Activated CD8-positive, alpha-beta T cell treated with anti-CD3 and anti-CD28 coated beads, Interleukin-2, amount 10 ng/mL, durations not matched to agents 7 days and 5 days (primary cell): Measurements from ENCODE around the gene CARD9. TPM values are rescaled to one million over a fixed set of nuclear protein-coding genes. Genes with fewer than 3 reads are reported as not detected.

ENCODE experiments used
- ATAC-seq: fragments of 150-1000 bp; cut with Tn5 transposase; one replicate; pipeline ENCODE4 v1.10.0; 2021; ENCODE audit warnings: moderate library complexity
- CTCF ChIA-PET: fragments of 350-600 bp; sonication (Branson Sonifier 250); formaldehyde crosslinking; loops from one replicate; lab custom pipeline; 2021; ENCODE audit warnings: antibody characterized with exemption; lab: Charles Lee
- POLR2A ChIA-PET: fragments of 350-600 bp; sonication (Branson Sonifier 250); formaldehyde crosslinking; loops from one replicate; lab custom pipeline; 2021; ENCODE audit warnings: antibody characterized with exemption; lab: Charles Lee
- DNase-seq: peaks from one replicate; pipeline ENCODE4 v3.0.0-alpha.2; 2020
- H3K27ac Mint-ChIP-seq: one replicate; pipeline ENCODE4 v1.8.0; 2021; ENCODE audit warnings: mild to moderate bottlenecking, mixed read lengths
- H3K27me3 Mint-ChIP-seq: one replicate; pipeline ENCODE4 v1.8.0; 2021; ENCODE audit warnings: low read depth, mixed read lengths
- H3K36me3 Mint-ChIP-seq: one replicate; pipeline ENCODE4 v1.8.0; 2021; ENCODE audit warnings: low read depth, mixed read lengths
- H3K4me1 Mint-ChIP-seq: one replicate; pipeline ENCODE4 v1.8.0; 2021; ENCODE audit warnings: low read depth, mixed read lengths
- H3K4me3 Mint-ChIP-seq: one replicate; pipeline ENCODE4 v1.8.0; 2021; ENCODE audit warnings: mild to moderate bottlenecking, mixed read lengths
- H3K9me3 Mint-ChIP-seq: one replicate; pipeline ENCODE4 v1.8.0; 2022; ENCODE audit warnings: mixed read lengths; ENCODE audit not compliant: insufficient read depth
- total RNA-seq, 2 experiments: library from RNA; stranded (reverse); gene quantifications; one replicate each; pipeline ENCODE4 v1.2.3, GENCODE V29; 2021

The CARD9 gene
- total RNA-seq, 2 experiments from 2014 or later, result 1.3 to 1.4 TPM

- H3K4me3 Mint-ChIP-seq, result no peak overlapping the region
- no peaks in the 10 kb centered on the region for H3K4me1 Mint-ChIP-seq
- DNase-seq (no peak), ATAC-seq (no peak)
- H3K36me3 Mint-ChIP-seq, result no peaks in the 10 kb centered on the region
- no peak overlapping the region for H3K27ac Mint-ChIP-seq
- H3K27me3 Mint-ChIP-seq, result no peaks in the 10 kb centered on the region
- H3K9me3 Mint-ChIP-seq, result no peaks in the 10 kb centered on the region
- ChIA-PET CTCF (interaction anchor here (1.2 kb wide), 1 partner anchor 27 kb away, joined by 3 read pairs; no protein-coding TSS in a partner anchor), POLR2A (no interaction called here)
These were observed 37.2 kb downstream of the CARD9 start for GRCh38 chr9:136336156-136336870.

- DNase-seq, result no peak
- ChIA-PET POLR2A (no interaction called here), CTCF (interaction anchor here (1.2 kb wide), 1 partner anchor 27 kb away, joined by 3 read pairs; no protein-coding TSS in a partner anchor)
- no peak for ATAC-seq
- no peak overlapping the region for H3K4me3 Mint-ChIP-seq
- H3K4me1 Mint-ChIP-seq, result no peaks in the 10 kb centered on the region
- no peaks in the 10 kb centered on the region for H3K9me3 Mint-ChIP-seq
- H3K36me3 Mint-ChIP-seq, result no peaks in the 10 kb centered on the region
- H3K27ac Mint-ChIP-seq, result no peak overlapping the region
- H3K27me3 Mint-ChIP-seq, result no peaks in the 10 kb centered on the region
These were observed 37.9 kb downstream of the CARD9 start for GRCh38 chr9:136335296-136336155.

- H3K4me1 Mint-ChIP-seq, result no peaks in the 10 kb centered on the region
- ChIA-PET CTCF (no interaction called here), POLR2A (no interaction called here)
- H3K4me3 Mint-ChIP-seq, result no peak overlapping the region
- no peak overlapping the region for H3K27ac Mint-ChIP-seq
- H3K27me3 Mint-ChIP-seq, result no peaks in the 10 kb centered on the region
- DNase-seq (no peak), ATAC-seq (no peak)
- H3K36me3 Mint-ChIP-seq, result no peaks in the 10 kb centered on the region
- H3K9me3 Mint-ChIP-seq, result no peaks in the 10 kb centered on the region
These were observed 38.9 kb downstream of the CARD9 start for GRCh38 chr9:136334541-136334940.

- POLR2A ChIA-PET, result no interaction called here
- no peaks in the 10 kb centered on the region for H3K36me3 Mint-ChIP-seq
- no peaks in the 10 kb centered on the region for H3K4me1 Mint-ChIP-seq
- DNase-seq, result no peak
- CTCF ChIA-PET, result no interaction called here
- no peak overlapping the region for H3K27ac Mint-ChIP-seq
- no peaks in the 10 kb centered on the region for H3K27me3 Mint-ChIP-seq
- H3K9me3 Mint-ChIP-seq, result no peaks in the 10 kb centered on the region
- H3K4me3 Mint-ChIP-seq, result no peak overlapping the region
- no peak for ATAC-seq
These were observed 40.0 kb downstream of the CARD9 start for GRCh38 chr9:136333486-136333885.

- no peak for DNase-seq
- ChIA-PET CTCF (no interaction called here), POLR2A (no interaction called here)
- no peaks in the 10 kb centered on the region for H3K9me3 Mint-ChIP-seq
- ATAC-seq, result no peak
- H3K4me1 Mint-ChIP-seq, result no peaks in the 10 kb centered on the region
- no peak overlapping the region for H3K27ac Mint-ChIP-seq
- H3K27me3 Mint-ChIP-seq, result no peaks in the 10 kb centered on the region
- no peak overlapping the region for H3K4me3 Mint-ChIP-seq
- no peaks in the 10 kb centered on the region for H3K36me3 Mint-ChIP-seq
These were observed 40.4 kb downstream of the CARD9 start for GRCh38 chr9:136333045-136333444.

DNA sequence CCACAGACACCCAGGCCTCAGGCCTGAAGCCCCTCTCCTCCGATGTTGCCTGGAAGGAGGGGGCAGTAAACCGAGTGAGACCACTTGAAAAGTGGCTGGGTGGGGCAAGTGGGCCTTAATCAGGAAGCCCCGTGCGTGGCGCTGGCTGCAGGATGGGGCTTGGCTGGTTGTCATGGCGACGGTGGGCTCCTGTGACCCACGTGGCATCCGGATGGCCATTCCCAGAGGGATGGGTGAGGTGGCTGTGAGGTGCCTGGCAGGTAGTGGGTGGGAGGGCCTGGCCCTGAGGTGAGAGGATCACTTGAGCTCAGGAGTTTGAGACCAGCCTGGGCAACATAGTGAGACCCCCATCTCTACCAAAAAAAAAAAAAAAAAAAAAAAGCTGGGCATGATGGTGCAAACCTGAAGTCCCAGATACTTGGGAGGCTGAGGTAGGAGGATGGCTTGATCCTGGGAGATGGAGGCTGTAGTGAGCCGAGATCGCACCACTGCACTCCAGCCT, 40.9 kb downstream of the CARD9 start:
- POLR2A ChIA-PET, result no interaction called here
- Mint-ChIP-seq H3K4me1 (no peaks in the 10 kb centered on the region), H3K9me3 (no peaks in the 10 kb centered on the region), H3K27me3 (no peaks in the 10 kb centered on the region), H3K4me3 (no peak overlapping the region), H3K27ac (no peak overlapping the region), H3K36me3 (no peaks in the 10 kb centered on the region)
- CTCF ChIA-PET, result no interaction called here
- ATAC-seq (no peak), DNase-seq (no peak)

GRCh38 chr9:136331556-136332481, 41.6 kb downstream of the CARD9 start:
- Mint-ChIP-seq H3K36me3 (no peaks in the 10 kb centered on the region), H3K4me1 (no peaks in the 10 kb centered on the region), H3K9me3 (no peaks in the 10 kb centered on the region), H3K4me3 (no peak overlapping the region), H3K27ac (no peak overlapping the region), H3K27me3 (peaks cover under 1% of the 10 kb centered on the region)
- no peak for DNase-seq
- CTCF ChIA-PET, result no interaction called here
- ATAC-seq, result no peak
- POLR2A ChIA-PET, result no interaction called here

- ATAC-seq (no peak), DNase-seq (no peak)
- ChIA-PET POLR2A (no interaction called here), CTCF (no interaction called here)
- no peak overlapping the region for H3K27ac Mint-ChIP-seq
- H3K4me3 Mint-ChIP-seq, result no peak overlapping the region
- H3K9me3 Mint-ChIP-seq, result no peaks in the 10 kb centered on the region
- no peaks in the 10 kb centered on the region for H3K36me3 Mint-ChIP-seq
- peaks cover 2% of the 10 kb centered on the region for H3K27me3 Mint-ChIP-seq
- no peaks in the 10 kb centered on the region for H3K4me1 Mint-ChIP-seq
These were observed 42.4 kb downstream of the CARD9 start for GRCh38 chr9:136331030-136331429.

DNA sequence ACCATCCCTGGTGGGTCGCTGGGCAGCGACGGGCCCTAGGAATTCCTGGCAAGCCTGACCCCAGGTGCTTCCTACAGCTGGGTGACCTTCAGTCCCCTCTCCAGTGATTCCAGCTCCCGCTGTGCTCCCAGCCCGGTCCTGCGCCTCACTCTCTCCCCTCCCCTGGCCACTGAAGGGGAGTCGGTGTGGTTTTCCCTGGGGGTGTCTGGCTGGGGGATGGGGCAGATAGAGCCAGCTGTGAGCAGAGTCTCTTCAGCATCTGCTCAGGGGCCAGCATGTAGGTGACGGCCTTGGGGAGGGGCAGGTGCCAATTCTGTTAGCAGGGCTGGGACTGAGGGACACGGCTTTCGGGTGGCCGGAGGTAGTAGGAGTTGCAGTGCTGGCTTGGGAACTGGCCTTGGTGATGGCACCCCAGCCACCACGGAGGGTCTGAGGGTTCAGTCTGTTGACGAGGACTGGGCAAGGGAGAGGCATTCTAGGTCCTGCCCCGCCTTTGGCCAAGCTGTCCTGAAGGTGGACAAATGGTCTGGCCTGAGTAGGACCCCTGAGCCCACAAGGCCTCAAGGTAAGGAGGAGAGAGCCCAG, 43.0 kb downstream of the CARD9 start:
- no peak overlapping the region for H3K4me3 Mint-ChIP-seq
- no peaks in the 10 kb centered on the region for H3K36me3 Mint-ChIP-seq
- POLR2A ChIA-PET, result no interaction called here
- no peaks in the 10 kb centered on the region for H3K9me3 Mint-ChIP-seq
- H3K27ac Mint-ChIP-seq, result no peak overlapping the region
- CTCF ChIA-PET, result no interaction called here
- no peaks in the 10 kb centered on the region for H3K4me1 Mint-ChIP-seq
- H3K27me3 Mint-ChIP-seq, result peaks cover 2% of the 10 kb centered on the region
- DNase-seq (no peak), ATAC-seq (no peak)

GRCh38 chr9:136329636-136330405, 43.6 kb downstream of the CARD9 start:
- ChIA-PET POLR2A (no interaction called here), CTCF (no interaction called here)

DNA sequence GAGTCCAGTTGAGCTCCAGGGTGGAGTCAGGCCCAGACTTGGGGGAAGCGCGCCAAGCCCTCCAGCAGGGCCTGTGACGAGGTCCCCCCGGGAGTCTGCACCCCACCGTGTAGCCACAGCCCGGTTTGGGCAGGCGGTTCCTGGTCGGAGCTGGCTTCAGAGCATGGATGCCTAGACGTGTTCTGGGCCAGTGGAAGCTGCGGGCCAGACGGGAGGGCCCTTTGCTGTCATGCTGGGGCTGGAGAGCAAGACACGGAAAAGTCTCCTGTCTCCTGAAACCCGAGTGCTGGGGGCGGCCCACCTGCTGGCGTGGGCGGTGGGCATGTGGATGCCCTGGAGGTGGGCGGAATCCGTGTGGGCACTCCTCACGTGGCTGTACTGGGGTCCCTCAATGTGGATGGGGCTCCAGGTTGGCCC, 44.2 kb downstream of the CARD9 start:
- POLR2A ChIA-PET, result no interaction called here
- no peak for DNase-seq
- no peak for ATAC-seq
- CTCF ChIA-PET, result no interaction called here
- no peaks in the 10 kb centered on the region for H3K9me3 Mint-ChIP-seq
- H3K4me3 Mint-ChIP-seq, result no peak overlapping the region
- H3K27me3 Mint-ChIP-seq, result peaks cover 2% of the 10 kb centered on the region
- H3K27ac Mint-ChIP-seq, result no peak overlapping the region
- H3K36me3 Mint-ChIP-seq, result no peaks in the 10 kb centered on the region
- H3K4me1 Mint-ChIP-seq, result no peaks in the 10 kb centered on the region

More at GRCh38 chr9:136329636-136330405, 43.6 kb downstream of the CARD9 start:
- ATAC-seq (no peak), DNase-seq (no peak)
- H3K4me3 Mint-ChIP-seq, result no peak overlapping the region
- H3K4me1 Mint-ChIP-seq, result no peaks in the 10 kb centered on the region
- no peaks in the 10 kb centered on the region for H3K36me3 Mint-ChIP-seq
- no peak overlapping the region for H3K27ac Mint-ChIP-seq
- peaks cover 2% of the 10 kb centered on the region for H3K27me3 Mint-ChIP-seq
- no peaks in the 10 kb centered on the region for H3K9me3 Mint-ChIP-seq
